Fibroblast of villous mesenchyme (primary cell): ENCODE data around the gene GSG1L. TPM values are rescaled to one million over a fixed set of nuclear protein-coding genes. Genes with fewer than 3 reads are reported as not detected.

ENCODE experiments used
- DNase-seq: peaks from one replicate; pipeline ENCODE4 v3.0.0-alpha.2; 2010; ENCODE audit warnings: low read depth
- H3K4me3 ChIP-seq: 2 replicates; pipeline ENCODE4 v1.5.1; 2011; ENCODE audit warnings: low read depth, mild to moderate bottlenecking, low read length
- total RNA-seq: library from RNA; depleted of rRNA; stranded (reverse); fragments of >200 nt; gene quantifications from 2 replicates; pipeline ENCODE4 v1.2.3, GENCODE V29; 2012
- TF ChIP-seq, protein P1 (sequence below): IDR thresholded peaks from 2 replicates; pipeline ENCODE4 v1.5.1; 2012; ENCODE audit warnings: low read depth, mild to moderate bottlenecking, low read length; ENCODE audit not compliant: insufficient read depth

GSG1L gene
- total RNA-seq, 1 donor, result not detected

DNA sequence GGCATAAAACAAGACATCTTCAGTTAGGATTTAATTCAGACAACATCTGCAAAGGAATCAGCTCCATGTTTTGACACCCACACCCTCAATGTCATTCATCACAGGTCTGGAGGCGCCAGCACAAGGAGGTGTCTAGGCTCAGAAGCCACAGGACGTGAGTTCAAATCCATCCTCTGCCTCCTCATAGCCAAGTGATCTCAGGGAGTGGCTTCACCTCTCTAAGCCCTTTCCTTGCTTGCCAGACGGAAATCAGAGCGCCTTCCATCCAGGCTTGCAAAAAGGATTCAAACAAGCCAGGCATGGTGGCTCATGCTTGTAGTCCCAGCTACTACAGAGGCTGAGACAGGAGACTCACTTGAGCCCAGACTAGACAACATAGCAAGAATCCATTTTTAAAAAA is 84.6 kb downstream of the GSG1L start:
- TF ChIP-seq, protein P1, sequence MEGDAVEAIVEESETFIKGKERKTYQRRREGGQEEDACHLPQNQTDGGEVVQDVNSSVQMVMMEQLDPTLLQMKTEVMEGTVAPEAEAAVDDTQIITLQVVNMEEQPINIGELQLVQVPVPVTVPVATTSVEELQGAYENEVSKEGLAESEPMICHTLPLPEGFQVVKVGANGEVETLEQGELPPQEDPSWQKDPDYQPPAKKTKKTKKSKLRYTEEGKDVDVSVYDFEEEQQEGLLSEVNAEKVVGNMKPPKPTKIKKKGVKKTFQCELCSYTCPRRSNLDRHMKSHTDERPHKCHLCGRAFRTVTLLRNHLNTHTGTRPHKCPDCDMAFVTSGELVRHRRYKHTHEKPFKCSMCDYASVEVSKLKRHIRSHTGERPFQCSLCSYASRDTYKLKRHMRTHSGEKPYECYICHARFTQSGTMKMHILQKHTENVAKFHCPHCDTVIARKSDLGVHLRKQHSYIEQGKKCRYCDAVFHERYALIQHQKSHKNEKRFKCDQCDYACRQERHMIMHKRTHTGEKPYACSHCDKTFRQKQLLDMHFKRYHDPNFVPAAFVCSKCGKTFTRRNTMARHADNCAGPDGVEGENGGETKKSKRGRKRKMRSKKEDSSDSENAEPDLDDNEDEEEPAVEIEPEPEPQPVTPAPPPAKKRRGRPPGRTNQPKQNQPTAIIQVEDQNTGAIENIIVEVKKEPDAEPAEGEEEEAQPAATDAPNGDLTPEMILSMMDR, result no peak
- DNase-seq, result no peak
- no peak overlapping the region for H3K4me3 ChIP-seq

DNA sequence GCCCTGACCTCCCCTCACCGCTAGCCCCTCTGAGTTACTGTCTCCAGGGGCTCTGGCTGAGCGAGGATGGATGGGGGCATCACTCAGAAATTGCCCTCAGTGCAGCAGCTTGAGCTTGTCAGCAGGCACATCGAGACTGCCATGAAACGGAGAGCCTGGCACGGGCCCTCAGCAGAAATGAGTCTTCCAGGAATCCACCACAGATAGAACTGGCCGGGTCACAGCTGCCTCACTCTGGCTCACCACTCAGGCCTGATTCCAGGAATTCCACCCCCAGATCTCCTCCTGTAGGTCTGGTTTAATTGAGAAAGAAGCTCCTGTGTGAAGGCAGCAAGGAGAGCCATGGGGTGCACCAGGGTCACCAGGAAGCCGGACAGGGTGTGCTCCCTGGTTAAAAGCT is 85.5 kb downstream of the GSG1L start:
- no peak overlapping the region for H3K4me3 ChIP-seq
- no peak for DNase-seq
- TF ChIP-seq, protein P1, result no peak

DNA sequence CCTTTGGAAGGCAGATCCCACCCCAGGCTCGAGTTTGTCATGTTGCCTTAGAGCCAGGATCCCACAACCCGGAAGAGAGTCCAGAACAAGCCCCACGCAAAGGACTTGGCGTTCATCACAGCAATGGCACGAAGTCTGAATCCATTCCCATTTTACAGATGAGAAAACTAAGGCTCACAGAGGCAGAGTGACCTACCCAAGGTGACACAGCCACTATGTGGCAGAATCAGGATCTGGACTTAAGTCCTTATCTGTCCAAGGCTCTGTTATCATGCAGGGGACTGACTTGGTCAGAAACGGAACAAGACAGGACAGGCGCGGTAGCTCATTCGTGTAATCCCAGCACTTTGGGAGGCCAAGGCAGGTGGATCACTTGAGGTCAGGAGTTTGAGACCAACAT is 86.5 kb downstream of the GSG1L start:
- TF ChIP-seq, protein P1, result no peak

DNA sequence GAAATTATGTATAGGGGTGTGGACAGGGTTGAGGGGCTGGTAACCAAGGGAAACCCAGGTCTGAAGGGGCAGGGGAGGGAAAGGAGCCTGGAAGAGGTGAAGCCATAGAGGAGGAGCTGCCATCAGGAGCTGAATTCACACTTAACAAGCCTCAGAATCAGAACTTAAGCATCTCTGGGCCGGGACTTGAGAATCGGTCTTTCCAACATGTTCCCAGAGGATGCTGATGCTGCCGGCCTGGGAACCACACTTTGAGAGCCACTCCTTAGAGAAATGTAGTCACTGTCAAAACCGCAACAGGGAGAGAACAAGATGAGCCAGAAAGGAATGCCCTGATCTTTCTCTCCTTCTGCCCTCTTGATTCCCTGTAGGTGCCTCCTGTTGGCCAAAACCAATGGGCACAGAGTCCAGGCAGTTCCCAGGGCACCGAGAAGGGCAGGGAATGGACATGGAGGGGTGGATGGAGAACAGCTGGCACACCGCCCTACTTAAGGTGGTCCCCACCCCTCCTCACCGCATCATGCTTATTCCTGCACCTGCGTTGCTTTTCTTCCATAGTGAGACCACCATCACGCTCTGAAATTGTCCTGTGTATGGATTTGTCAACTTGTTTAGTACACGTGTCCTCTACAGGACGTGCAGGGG is 88.5 kb downstream of the GSG1L start:
- no peak overlapping the region for H3K4me3 ChIP-seq
- TF ChIP-seq, protein P1, result no peak
- DNase-seq, result no peak

More for the DNA sequence above, 86.5 kb downstream of the GSG1L start:
- DNase-seq, result no peak
- no peak overlapping the region for H3K4me3 ChIP-seq

DNA sequence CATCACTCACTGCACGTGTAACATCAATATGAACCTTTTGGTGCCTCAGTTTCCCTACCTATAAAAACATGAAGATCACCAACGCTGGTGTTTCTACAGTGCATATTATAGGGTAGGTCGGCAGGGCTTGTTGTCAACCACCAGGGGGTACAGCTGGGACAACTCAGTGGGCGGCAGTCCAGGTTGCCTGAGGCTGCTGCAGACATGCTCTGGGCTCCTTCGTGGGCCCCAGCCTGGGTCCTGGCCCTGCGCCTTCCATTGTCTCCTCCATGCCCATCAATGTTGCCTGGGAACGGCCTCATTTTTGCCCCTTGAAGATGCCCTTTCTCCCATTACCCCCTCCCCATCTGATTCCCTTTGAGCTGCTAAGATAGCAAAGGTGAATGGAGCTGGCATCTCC is 89.8 kb downstream of the GSG1L start:
- no peak for DNase-seq
- TF ChIP-seq, protein P1, result no peak
- no peak overlapping the region for H3K4me3 ChIP-seq

DNA sequence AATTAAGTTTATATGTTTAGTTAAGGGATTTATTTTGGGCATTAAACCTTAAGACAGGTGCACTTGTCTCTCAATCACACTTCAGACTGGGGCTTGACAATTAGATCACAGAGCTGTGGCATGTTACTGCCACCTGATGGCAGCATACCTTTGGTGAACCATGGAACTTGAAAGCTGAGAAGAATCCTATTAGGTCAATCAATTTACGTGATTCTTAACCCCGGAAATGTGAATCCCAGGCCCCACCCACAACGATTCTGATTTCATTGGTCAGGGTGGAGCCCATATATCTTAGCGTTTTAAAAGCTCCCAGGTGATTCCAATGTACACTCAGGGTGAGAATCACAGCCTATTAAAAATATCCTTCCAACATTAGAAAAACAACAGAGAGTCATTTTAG is 91.0 kb downstream of the GSG1L start:
- TF ChIP-seq, protein P1, result peak; percentile 49
- peak; percentile 21 for DNase-seq
- H3K4me3 ChIP-seq, result no peak overlapping the region

DNA sequence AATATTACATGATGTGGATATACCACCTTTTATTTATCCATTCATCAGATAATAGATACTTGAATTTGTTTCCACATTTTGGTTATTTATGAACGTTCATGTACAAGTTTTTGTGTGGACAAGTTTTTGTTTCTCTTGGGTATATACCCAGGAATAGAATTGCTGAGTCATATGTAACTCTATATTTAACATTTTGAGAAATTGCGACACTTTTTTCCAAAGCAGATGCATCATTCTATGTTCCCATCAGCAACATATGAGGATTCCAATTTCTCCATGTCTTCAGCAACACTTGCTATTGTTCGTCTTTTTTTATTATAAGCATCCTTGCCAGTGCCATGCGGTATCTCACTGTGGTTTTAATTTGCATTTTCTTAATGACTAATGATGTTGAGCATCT is 93.9 kb downstream of the GSG1L start:
- DNase-seq, result peak; percentile 29
- H3K4me3 ChIP-seq, result no peak overlapping the region
- TF ChIP-seq, protein P1, result no peak
